OCI-LY7 (cell line): ENCODE measurements around the gene ULK4.

Experiments used
- EZH2phosphoT487 ChIP-seq: fragments of 200-600 bp; sonication (generic); IDR thresholded peaks from 2 replicates; pipeline ENCODE4 v1.6.1; 2018; ENCODE audit warnings: low read depth, borderline replicate concordance, mild to moderate bottlenecking, mixed run types, antibody characterized with exemption, low read length, moderate library complexity, mixed read lengths
- TF ChIP-seq, protein P1 (sequence below): fragments of 200-600 bp; sonication (generic); conservative IDR thresholded peaks from 2 replicates; pipeline ENCODE4 v1.5.1; 2014; ENCODE audit warnings: mild to moderate bottlenecking, antibody characterized with exemption, low read length, moderate library complexity, mixed read lengths

DNA sequence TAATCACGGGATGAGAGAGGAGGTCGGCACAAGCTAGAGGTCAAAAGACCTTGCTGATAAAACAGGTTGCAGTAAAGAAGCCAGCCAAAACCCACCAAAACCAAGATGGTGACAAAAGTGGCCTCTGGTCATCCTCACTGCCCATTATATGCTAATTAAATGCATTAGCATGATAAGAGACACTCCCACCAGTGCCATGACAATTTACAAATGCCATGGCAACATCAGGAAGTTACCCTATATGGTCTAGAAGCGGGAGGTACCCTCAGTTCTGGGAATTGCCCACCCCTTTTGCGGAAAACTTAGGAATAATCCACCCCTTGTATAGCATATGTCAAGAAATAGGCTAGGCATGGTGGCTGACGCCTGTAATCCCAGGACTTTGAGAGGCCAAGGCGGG, 4.3 kb upstream of the ULK4 start:
- TF ChIP-seq, protein P1, sequence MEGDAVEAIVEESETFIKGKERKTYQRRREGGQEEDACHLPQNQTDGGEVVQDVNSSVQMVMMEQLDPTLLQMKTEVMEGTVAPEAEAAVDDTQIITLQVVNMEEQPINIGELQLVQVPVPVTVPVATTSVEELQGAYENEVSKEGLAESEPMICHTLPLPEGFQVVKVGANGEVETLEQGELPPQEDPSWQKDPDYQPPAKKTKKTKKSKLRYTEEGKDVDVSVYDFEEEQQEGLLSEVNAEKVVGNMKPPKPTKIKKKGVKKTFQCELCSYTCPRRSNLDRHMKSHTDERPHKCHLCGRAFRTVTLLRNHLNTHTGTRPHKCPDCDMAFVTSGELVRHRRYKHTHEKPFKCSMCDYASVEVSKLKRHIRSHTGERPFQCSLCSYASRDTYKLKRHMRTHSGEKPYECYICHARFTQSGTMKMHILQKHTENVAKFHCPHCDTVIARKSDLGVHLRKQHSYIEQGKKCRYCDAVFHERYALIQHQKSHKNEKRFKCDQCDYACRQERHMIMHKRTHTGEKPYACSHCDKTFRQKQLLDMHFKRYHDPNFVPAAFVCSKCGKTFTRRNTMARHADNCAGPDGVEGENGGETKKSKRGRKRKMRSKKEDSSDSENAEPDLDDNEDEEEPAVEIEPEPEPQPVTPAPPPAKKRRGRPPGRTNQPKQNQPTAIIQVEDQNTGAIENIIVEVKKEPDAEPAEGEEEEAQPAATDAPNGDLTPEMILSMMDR: no peak
- no peak for TF ChIP-seq EZH2phosphoT487
